AML-193 (cell line): Measurements from ENCODE around the gene WDR5.

Experiments used
- DNase-seq, 2 experiments: peaks; one replicate each; lab custom pipeline; 2025; lab: John Stamatoyannopoulos, UW

Gene WDR5

GRCh38 chr9:134208981-134209725 lies 73.3 kb downstream of the WDR5 start:
- no peak for DNase-seq
